Measurements from ENCODE around the gene PNKP. TPM values are rescaled to one million over a fixed set of nuclear protein-coding genes. Genes with fewer than 3 reads are reported as not detected.

The PNKP gene
- total RNA-seq, 1 experiment from 2014 or later = 146 TPM

DNA sequence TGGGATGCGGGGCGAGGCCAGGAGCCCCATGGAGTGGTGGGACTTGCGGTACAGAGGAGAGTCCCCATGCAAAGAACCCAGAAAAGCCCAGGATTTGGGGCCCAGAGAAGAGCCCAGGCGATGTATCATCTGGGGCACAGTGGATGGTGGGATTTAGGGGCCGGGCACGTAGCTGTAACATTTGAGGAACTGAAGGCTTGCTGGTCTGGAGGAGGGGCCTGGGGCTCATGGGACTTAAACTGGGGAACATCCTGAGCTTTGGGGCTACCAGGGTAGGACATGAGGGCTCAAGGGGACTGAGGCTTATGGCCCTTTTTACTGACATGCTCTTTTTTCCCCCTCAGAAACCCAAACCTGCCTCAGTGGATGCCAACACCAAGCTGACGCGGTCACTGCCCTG lies 35.8 kb downstream of the PNKP start:
- ATAC-seq (no peak), DNase-seq (ENCODE audit: low spot score) (no peak)
- H3K9me3 Mint-ChIP-seq = no peaks in the 10 kb centered on the region
- H3K27ac Mint-ChIP-seq = no peak overlapping the region
- H3K4me3 Mint-ChIP-seq = no peak overlapping the region
- H3K27me3 Mint-ChIP-seq (ENCODE audit: low read depth) = no peaks in the 10 kb centered on the region
- H3K36me3 Mint-ChIP-seq = peaks cover 23% of the 10 kb centered on the region
- H3K4me1 Mint-ChIP-seq = no peaks in the 10 kb centered on the region
- ChIA-PET POLR2A (no interaction called here), CTCF (no interaction called here)
- TF ChIP-seq, protein P1, sequence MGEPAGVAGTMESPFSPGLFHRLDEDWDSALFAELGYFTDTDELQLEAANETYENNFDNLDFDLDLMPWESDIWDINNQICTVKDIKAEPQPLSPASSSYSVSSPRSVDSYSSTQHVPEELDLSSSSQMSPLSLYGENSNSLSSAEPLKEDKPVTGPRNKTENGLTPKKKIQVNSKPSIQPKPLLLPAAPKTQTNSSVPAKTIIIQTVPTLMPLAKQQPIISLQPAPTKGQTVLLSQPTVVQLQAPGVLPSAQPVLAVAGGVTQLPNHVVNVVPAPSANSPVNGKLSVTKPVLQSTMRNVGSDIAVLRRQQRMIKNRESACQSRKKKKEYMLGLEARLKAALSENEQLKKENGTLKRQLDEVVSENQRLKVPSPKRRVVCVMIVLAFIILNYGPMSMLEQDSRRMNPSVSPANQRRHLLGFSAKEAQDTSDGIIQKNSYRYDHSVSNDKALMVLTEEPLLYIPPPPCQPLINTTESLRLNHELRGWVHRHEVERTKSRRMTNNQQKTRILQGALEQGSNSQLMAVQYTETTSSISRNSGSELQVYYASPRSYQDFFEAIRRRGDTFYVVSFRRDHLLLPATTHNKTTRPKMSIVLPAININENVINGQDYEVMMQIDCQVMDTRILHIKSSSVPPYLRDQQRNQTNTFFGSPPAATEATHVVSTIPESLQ (CRISPR knock-in tag; IDR thresholded peaks at IDR 0.05) = no peak
- TF ChIP-seq ESRRA (CRISPR knock-in tag; IDR thresholded peaks at IDR 0.05; ENCODE audit: borderline replicate concordance) = no peak
- TF ChIP-seq, protein P2, sequence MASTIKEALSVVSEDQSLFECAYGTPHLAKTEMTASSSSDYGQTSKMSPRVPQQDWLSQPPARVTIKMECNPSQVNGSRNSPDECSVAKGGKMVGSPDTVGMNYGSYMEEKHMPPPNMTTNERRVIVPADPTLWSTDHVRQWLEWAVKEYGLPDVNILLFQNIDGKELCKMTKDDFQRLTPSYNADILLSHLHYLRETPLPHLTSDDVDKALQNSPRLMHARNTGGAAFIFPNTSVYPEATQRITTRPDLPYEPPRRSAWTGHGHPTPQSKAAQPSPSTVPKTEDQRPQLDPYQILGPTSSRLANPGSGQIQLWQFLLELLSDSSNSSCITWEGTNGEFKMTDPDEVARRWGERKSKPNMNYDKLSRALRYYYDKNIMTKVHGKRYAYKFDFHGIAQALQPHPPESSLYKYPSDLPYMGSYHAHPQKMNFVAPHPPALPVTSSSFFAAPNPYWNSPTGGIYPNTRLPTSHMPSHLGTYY (CRISPR knock-in tag; IDR thresholded peaks at IDR 0.05) = no peak
- no peak for TF ChIP-seq NFYB (CRISPR knock-in tag; conservative IDR thresholded peaks at IDR 0.05; ENCODE audit: low read depth)
- TF ChIP-seq, protein P3, sequence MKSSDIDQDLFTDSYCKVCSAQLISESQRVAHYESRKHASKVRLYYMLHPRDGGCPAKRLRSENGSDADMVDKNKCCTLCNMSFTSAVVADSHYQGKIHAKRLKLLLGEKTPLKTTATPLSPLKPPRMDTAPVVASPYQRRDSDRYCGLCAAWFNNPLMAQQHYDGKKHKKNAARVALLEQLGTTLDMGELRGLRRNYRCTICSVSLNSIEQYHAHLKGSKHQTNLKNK (CRISPR knock-in tag; IDR thresholded peaks at IDR 0.05) = no peak
- no peak for TF ChIP-seq ZNF263 (CRISPR knock-in tag; IDR thresholded peaks at IDR 0.05; ENCODE audit: low read depth)
- TF ChIP-seq SP1 (CRISPR knock-in tag; conservative IDR thresholded peaks at IDR 0.05) = no peak
- no peak for TF ChIP-seq KAT7 (CRISPR knock-in tag; IDR thresholded peaks at IDR 0.05; ENCODE audit: borderline replicate concordance)
- TF ChIP-seq PRRX2 (CRISPR knock-in tag; IDR thresholded peaks at IDR 0.05) = no peak
- no peak for TF ChIP-seq ZBTB21 (CRISPR knock-in tag; IDR thresholded peaks at IDR 0.05; ENCODE audit: borderline replicate concordance)
- no peak for TF ChIP-seq FOXP1 (CRISPR knock-in tag; IDR thresholded peaks at IDR 0.05; ENCODE audit: borderline replicate concordance)
- TF ChIP-seq TP53 (CRISPR knock-in tag; IDR thresholded peaks at IDR 0.05) = no peak
- TF ChIP-seq, protein P4, sequence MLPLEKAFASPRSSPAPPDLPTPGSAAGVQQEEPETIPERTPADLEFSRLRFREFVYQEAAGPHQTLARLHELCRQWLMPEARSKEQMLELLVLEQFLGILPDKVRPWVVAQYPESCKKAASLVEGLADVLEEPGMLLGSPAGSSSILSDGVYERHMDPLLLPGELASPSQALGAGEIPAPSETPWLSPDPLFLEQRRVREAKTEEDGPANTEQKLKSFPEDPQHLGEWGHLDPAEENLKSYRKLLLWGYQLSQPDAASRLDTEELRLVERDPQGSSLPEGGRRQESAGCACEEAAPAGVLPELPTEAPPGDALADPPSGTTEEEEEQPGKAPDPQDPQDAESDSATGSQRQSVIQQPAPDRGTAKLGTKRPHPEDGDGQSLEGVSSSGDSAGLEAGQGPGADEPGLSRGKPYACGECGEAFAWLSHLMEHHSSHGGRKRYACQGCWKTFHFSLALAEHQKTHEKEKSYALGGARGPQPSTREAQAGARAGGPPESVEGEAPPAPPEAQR (CRISPR knock-in tag; IDR thresholded peaks at IDR 0.05) = no peak
- no peak for TF ChIP-seq TCF7 (CRISPR knock-in tag; IDR thresholded peaks at IDR 0.05; ENCODE audit: low read depth)
- TF ChIP-seq, protein P5, sequence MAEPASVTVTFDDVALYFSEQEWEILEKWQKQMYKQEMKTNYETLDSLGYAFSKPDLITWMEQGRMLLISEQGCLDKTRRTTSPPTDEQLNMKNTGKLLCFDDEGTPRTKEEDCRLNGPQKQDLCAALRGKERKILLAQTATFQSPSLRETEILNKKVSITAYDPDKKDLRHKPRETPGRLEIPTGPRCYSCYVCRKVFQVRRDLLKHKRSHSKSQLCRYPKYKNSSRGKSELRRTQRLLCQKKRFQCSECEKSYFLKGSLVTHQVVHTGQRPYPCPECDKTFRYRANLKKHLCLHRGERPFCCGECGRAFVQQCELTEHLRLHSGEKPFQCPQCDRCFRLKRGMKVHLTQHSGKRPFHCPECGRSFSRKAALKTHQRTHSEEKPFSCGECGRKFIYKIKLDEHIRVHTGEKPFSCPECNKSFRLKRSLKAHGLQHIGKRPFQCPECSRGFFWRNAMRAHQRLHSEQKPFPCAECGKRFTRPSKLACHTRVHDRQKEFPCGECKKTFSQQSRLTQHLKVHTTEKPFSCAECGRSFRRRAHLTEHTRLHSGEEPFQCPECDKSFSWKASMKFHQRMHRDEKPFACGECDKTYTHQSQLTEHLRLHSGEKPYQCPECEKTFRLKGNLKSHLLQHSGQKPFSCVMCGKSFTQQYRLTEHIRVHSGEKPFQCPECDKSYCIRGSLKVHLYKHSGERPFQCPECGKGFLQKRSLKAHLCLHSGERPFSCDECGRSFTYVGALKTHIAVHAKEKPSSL (CRISPR knock-in tag; conservative IDR thresholded peaks at IDR 0.05) = no peak
- TF ChIP-seq GTF2I (CRISPR knock-in tag; conservative IDR thresholded peaks at IDR 0.05) = no peak
- no peak for TF ChIP-seq RORB (CRISPR knock-in tag; IDR thresholded peaks at IDR 0.05)
- TF ChIP-seq, protein P6, sequence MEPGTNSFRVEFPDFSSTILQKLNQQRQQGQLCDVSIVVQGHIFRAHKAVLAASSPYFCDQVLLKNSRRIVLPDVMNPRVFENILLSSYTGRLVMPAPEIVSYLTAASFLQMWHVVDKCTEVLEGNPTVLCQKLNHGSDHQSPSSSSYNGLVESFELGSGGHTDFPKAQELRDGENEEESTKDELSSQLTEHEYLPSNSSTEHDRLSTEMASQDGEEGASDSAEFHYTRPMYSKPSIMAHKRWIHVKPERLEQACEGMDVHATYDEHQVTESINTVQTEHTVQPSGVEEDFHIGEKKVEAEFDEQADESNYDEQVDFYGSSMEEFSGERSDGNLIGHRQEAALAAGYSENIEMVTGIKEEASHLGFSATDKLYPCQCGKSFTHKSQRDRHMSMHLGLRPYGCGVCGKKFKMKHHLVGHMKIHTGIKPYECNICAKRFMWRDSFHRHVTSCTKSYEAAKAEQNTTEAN (CRISPR knock-in tag; IDR thresholded peaks at IDR 0.05) = no peak
- TF ChIP-seq ZNF423 (CRISPR knock-in tag; IDR thresholded peaks at IDR 0.05) = no peak
